PC-9 (cell line): Measurements from ENCODE around the gene CD300A.

Experiments
- EZH2 ChIP-seq: fragments of 200-600 bp; sonication (generic); IDR thresholded peaks from 2 replicates; pipeline ENCODE4 v1.8.0; 2017; ENCODE audit warnings: antibody characterized with exemption, low read depth
- TF ChIP-seq, protein P1 (sequence below): fragments of 200-600 bp; sonication (generic); conservative IDR thresholded peaks from 2 replicates; pipeline ENCODE4 v1.6.1; 2017; ENCODE audit warnings: mixed run types, antibody characterized with exemption, mild to moderate bottlenecking, moderate library complexity

DNA sequence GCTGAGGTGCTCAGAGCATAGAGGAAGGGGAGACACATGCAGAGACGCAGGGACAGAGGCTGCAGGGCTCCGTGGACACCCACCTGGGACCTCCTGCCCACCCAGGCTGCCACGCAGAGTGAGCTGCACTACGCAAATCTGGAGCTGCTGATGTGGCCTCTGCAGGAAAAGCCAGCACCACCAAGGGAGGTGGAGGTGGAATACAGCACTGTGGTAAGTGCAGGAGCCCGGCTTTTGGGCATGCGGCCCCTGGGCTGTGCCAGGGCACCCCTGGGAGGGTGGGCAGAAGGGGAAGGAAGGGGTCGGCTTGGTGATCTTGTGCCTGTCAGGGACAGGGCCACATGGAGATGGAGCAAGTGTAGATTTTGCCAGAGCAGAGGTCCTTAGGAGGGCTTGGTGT, 15.2 kb downstream of the CD300A start:
- TF ChIP-seq, protein P1, sequence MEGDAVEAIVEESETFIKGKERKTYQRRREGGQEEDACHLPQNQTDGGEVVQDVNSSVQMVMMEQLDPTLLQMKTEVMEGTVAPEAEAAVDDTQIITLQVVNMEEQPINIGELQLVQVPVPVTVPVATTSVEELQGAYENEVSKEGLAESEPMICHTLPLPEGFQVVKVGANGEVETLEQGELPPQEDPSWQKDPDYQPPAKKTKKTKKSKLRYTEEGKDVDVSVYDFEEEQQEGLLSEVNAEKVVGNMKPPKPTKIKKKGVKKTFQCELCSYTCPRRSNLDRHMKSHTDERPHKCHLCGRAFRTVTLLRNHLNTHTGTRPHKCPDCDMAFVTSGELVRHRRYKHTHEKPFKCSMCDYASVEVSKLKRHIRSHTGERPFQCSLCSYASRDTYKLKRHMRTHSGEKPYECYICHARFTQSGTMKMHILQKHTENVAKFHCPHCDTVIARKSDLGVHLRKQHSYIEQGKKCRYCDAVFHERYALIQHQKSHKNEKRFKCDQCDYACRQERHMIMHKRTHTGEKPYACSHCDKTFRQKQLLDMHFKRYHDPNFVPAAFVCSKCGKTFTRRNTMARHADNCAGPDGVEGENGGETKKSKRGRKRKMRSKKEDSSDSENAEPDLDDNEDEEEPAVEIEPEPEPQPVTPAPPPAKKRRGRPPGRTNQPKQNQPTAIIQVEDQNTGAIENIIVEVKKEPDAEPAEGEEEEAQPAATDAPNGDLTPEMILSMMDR = no peak
- TF ChIP-seq EZH2 = no peak
